Measurements from ENCODE around the gene ATG7.

Gene ATG7

GRCh38 chr3:11247362-11247761 is 24.8 kb upstream of the ATG7 start:
- Histone ChIP-seq H3K27me3 (ENCODE audit: insufficient read depth, low read length, poor library complexity) (peaks cover 5% of the 10 kb centered on the region), H2AFZ (ENCODE audit: low read depth, low read length) (no peak overlapping the region), H4K20me1 (ENCODE audit: insufficient read depth, low read length) (no peaks in the 10 kb centered on the region), H3K9ac (ENCODE audit: low read depth, low read length) (no peak overlapping the region), H3K9me3 (ENCODE audit: insufficient read depth, low read length, severe bottlenecking) (no peaks in the 10 kb centered on the region), H3K4me2 (ENCODE audit: insufficient read depth, low read length) (no peak overlapping the region), H3K4me1 (ENCODE audit: insufficient read depth, low read length) (no peaks in the 10 kb centered on the region), H3K27ac (ENCODE audit: low read length) (no peak overlapping the region), H3K79me2 (ENCODE audit: insufficient read depth, low read length) (no peaks in the 10 kb centered on the region), H3K4me3 (ENCODE audit: low read depth in 1 of 2, low read length in 2 of 2) (no peak overlapping the region), H3K36me3 (ENCODE audit: insufficient read depth, low read length) (no peaks in the 10 kb centered on the region)
- ATAC-seq (ENCODE audit: insufficient read depth, low read depth) (no peak), DNase-seq (no peak)
- TF ChIP-seq, protein P1, sequence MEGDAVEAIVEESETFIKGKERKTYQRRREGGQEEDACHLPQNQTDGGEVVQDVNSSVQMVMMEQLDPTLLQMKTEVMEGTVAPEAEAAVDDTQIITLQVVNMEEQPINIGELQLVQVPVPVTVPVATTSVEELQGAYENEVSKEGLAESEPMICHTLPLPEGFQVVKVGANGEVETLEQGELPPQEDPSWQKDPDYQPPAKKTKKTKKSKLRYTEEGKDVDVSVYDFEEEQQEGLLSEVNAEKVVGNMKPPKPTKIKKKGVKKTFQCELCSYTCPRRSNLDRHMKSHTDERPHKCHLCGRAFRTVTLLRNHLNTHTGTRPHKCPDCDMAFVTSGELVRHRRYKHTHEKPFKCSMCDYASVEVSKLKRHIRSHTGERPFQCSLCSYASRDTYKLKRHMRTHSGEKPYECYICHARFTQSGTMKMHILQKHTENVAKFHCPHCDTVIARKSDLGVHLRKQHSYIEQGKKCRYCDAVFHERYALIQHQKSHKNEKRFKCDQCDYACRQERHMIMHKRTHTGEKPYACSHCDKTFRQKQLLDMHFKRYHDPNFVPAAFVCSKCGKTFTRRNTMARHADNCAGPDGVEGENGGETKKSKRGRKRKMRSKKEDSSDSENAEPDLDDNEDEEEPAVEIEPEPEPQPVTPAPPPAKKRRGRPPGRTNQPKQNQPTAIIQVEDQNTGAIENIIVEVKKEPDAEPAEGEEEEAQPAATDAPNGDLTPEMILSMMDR (IDR thresholded peaks at IDR 0.05; ENCODE audit: borderline replicate concordance, extremely low read depth, low read length, poor library complexity, severe bottlenecking): no peak

GRCh38 chr3:11248596-11248995 is 23.6 kb upstream of the ATG7 start:
- H3K27me3 ChIP-seq (ENCODE audit: insufficient read depth, low read length, poor library complexity): peaks cover 7% of the 10 kb centered on the region
- no peak overlapping the region for H3K4me3 ChIP-seq (ENCODE audit: low read depth in 1 of 2, low read length in 2 of 2)
- no peak overlapping the region for H3K9ac ChIP-seq (ENCODE audit: low read depth, low read length)
- H3K27ac ChIP-seq (ENCODE audit: low read length): no peak overlapping the region
- H3K36me3 ChIP-seq (ENCODE audit: insufficient read depth, low read length): no peaks in the 10 kb centered on the region
- no peaks in the 10 kb centered on the region for H4K20me1 ChIP-seq (ENCODE audit: insufficient read depth, low read length)
- H3K4me2 ChIP-seq (ENCODE audit: insufficient read depth, low read length): no peak overlapping the region
- no peaks in the 10 kb centered on the region for H3K4me1 ChIP-seq (ENCODE audit: insufficient read depth, low read length)
- H3K79me2 ChIP-seq (ENCODE audit: insufficient read depth, low read length): no peaks in the 10 kb centered on the region
- no peak for ATAC-seq (ENCODE audit: insufficient read depth, low read depth)
- H3K9me3 ChIP-seq (ENCODE audit: insufficient read depth, low read length, severe bottlenecking): no peaks in the 10 kb centered on the region
- TF ChIP-seq EZH2 (IDR thresholded peaks at IDR 0.05; ENCODE audit: borderline replicate concordance, low read depth, low read length, severe bottlenecking): no peak
- TF ChIP-seq, protein P1 (IDR thresholded peaks at IDR 0.05; ENCODE audit: borderline replicate concordance, extremely low read depth, low read length, poor library complexity, severe bottlenecking): no peak
- no peak for DNase-seq
- H2AFZ ChIP-seq (ENCODE audit: low read depth, low read length): no peak overlapping the region

GRCh38 chr3:11250902-11251806 is 21.0 kb upstream of the ATG7 start:
- Histone ChIP-seq H3K9ac (ENCODE audit: low read depth, low read length) (no peak overlapping the region), H3K9me3 (ENCODE audit: insufficient read depth, low read length, severe bottlenecking) (no peaks in the 10 kb centered on the region), H4K20me1 (ENCODE audit: insufficient read depth, low read length) (no peaks in the 10 kb centered on the region), H3K4me3 (ENCODE audit: low read depth in 1 of 2, low read length in 2 of 2) (no peak overlapping the region), H3K79me2 (ENCODE audit: insufficient read depth, low read length) (no peaks in the 10 kb centered on the region), H2AFZ (ENCODE audit: low read depth, low read length) (no peak overlapping the region), H3K27ac (ENCODE audit: low read length) (no peak overlapping the region), H3K36me3 (ENCODE audit: insufficient read depth, low read length) (no peaks in the 10 kb centered on the region), H3K4me1 (ENCODE audit: insufficient read depth, low read length) (no peaks in the 10 kb centered on the region), H3K27me3 (ENCODE audit: insufficient read depth, low read length, poor library complexity) (peaks cover 14% of the 10 kb centered on the region), H3K4me2 (ENCODE audit: insufficient read depth, low read length) (no peak overlapping the region)
- DNase-seq (no peak), ATAC-seq (ENCODE audit: insufficient read depth, low read depth) (no peak)
- no peak for TF ChIP-seq EZH2 (IDR thresholded peaks at IDR 0.05; ENCODE audit: borderline replicate concordance, low read depth, low read length, severe bottlenecking)
- TF ChIP-seq, protein P1 (IDR thresholded peaks at IDR 0.05; ENCODE audit: borderline replicate concordance, extremely low read depth, low read length, poor library complexity, severe bottlenecking): no peak
